Stimulated activated naive B cell treated with anti-CD40 and anti-IgM and Interleukin-4, amounts not matched to agents 10 μg/mL and 1 μg/mL and 100 μg/mL, for 72 hours (primary cell): ENCODE results near the gene PI4KA.
"Not testable (repeated sequence)": the region's sequence is repeated elsewhere in the genome, so short reads cannot be mapped to it uniquely, and the experiment has no call there.

ENCODE experiments used
- ATAC-seq, 2 donors: fragments of 150-1000 bp; cut with Tn5 transposase; replicated peaks; 2 replicates each; pipeline ENCODE4 v1.10.0; 2021; ENCODE audit warnings: moderate library complexity in 1 of 2
- DNase-seq: peaks from one replicate; pipeline ENCODE4 v3.0.0; 2021
- H3K27ac Mint-ChIP-seq: one replicate; pipeline ENCODE4 v1.8.0; 2022; ENCODE audit warnings: mild to moderate bottlenecking, mixed read lengths
- H3K27me3 Mint-ChIP-seq, 2 donors: one replicate each; pipeline ENCODE4 v1.8.0; 2022; ENCODE audit warnings: mixed read lengths in 2 of 2
- H3K36me3 Mint-ChIP-seq, 2 donors: one replicate each; pipeline ENCODE4 v1.8.0; 2022; ENCODE audit warnings: mixed read lengths in 2 of 2, mild to moderate bottlenecking in 1 of 2
- H3K4me1 Mint-ChIP-seq, 2 donors: one replicate each; pipeline ENCODE4 v1.8.0; 2022; ENCODE audit warnings: mixed read lengths in 2 of 2, mild to moderate bottlenecking in 1 of 2
- H3K4me3 Mint-ChIP-seq, 2 donors: one replicate each; pipeline ENCODE4 v1.8.0; 2022; ENCODE audit warnings: mild to moderate bottlenecking in 2 of 2, mixed read lengths in 2 of 2, moderate library complexity in 1 of 2
- H3K9me3 Mint-ChIP-seq, 2 donors: one replicate each; pipeline ENCODE4 v1.8.0; 2022; ENCODE audit warnings: mixed read lengths in 2 of 2, mild to moderate bottlenecking in 1 of 2

The PI4KA gene

GRCh38 chr22:20748082-20748481 is 110.5 kb downstream of the PI4KA start:
- peaks cover 47 to 59% of the 10 kb centered on the region in 2 donors for H3K36me3 Mint-ChIP-seq
- H3K4me3 Mint-ChIP-seq: peak overlapping the region; percentile 17
- DNase-seq (no peak), ATAC-seq (no peak)
- H3K27ac Mint-ChIP-seq: peak overlapping the region; percentile 97
- peaks cover 49 to 71% of the 10 kb centered on the region in 2 donors for H3K4me1 Mint-ChIP-seq
- no peaks in the 10 kb centered on the region for H3K27me3 Mint-ChIP-seq
- H3K9me3 Mint-ChIP-seq: no peaks in the 10 kb centered on the region

- Mint-ChIP-seq H3K4me1 (peaks cover 49 to 71% of the 10 kb centered on the region in 2 donors), H3K9me3 (no peaks in the 10 kb centered on the region), H3K27ac (no peak overlapping the region), H3K27me3 (no peaks in the 10 kb centered on the region), H3K4me3 (no peak overlapping the region), H3K36me3 (peaks cover 47 to 61% of the 10 kb centered on the region in 2 donors)
- DNase-seq (no peak), ATAC-seq (no peak)
Measured at GRCh38 chr22:20747223-20747622, 111.4 kb downstream of the PI4KA start.

- peaks cover 49 to 70% of the 10 kb centered on the region in 2 donors for H3K4me1 Mint-ChIP-seq
- DNase-seq (no peak), ATAC-seq (no peak)
- no peak overlapping the region for H3K4me3 Mint-ChIP-seq
- peaks cover 50 to 64% of the 10 kb centered on the region in 2 donors for H3K36me3 Mint-ChIP-seq
- no peaks in the 10 kb centered on the region for H3K27me3 Mint-ChIP-seq
- H3K27ac Mint-ChIP-seq: no peak overlapping the region
- no peaks in the 10 kb centered on the region for H3K9me3 Mint-ChIP-seq
Measured at GRCh38 chr22:20746431-20747189, 112.0 kb downstream of the PI4KA start.

- Mint-ChIP-seq H3K27ac (peak overlapping the region; percentile 33), H3K9me3 (peaks cover 0 to 2% of the 10 kb centered on the region in 2 donors), H3K27me3 (no peaks in the 10 kb centered on the region), H3K4me1 (peaks cover 36 to 55% of the 10 kb centered on the region in 2 donors), H3K4me3 (no peak overlapping the region), H3K36me3 (peaks cover 43 to 65% of the 10 kb centered on the region in 2 donors)
- DNase-seq: peak; percentile 15
- ATAC-seq: peak; percentile 38 to 45
Measured at GRCh38 chr22:20745119-20745518, 113.5 kb downstream of the PI4KA start.

- H3K36me3 Mint-ChIP-seq: peaks cover 39 to 62% of the 10 kb centered on the region in 2 donors
- no peak overlapping the region for H3K27ac Mint-ChIP-seq
- no peak overlapping the region for H3K4me3 Mint-ChIP-seq
- no peaks in the 10 kb centered on the region for H3K27me3 Mint-ChIP-seq
- DNase-seq (no peak), ATAC-seq (no peak)
- H3K9me3 Mint-ChIP-seq: peaks cover 0 to 2% of the 10 kb centered on the region in 2 donors
- H3K4me1 Mint-ChIP-seq: peaks cover 30 to 49% of the 10 kb centered on the region in 2 donors
Measured at GRCh38 chr22:20744456-20744855, 114.2 kb downstream of the PI4KA start.

- no peak overlapping the region for H3K4me3 Mint-ChIP-seq
- no peak for ATAC-seq
- peaks cover 18 to 43% of the 10 kb centered on the region in 2 donors for H3K4me1 Mint-ChIP-seq
- no peak overlapping the region for H3K27ac Mint-ChIP-seq
- H3K27me3 Mint-ChIP-seq: no peaks in the 10 kb centered on the region
- peaks cover 46 to 73% of the 10 kb centered on the region in 2 donors for H3K36me3 Mint-ChIP-seq
- DNase-seq: no peak
- H3K9me3 Mint-ChIP-seq: peaks cover 0 to 2% of the 10 kb centered on the region in 2 donors
Measured at GRCh38 chr22:20742764-20743163, 115.8 kb downstream of the PI4KA start.

- H3K9me3 Mint-ChIP-seq: peaks cover 0 to 2% of the 10 kb centered on the region in 2 donors
- no peaks in the 10 kb centered on the region for H3K27me3 Mint-ChIP-seq
- ATAC-seq: peak in 1 of 2 donors; percentile 36
- no peak overlapping the region for H3K4me3 Mint-ChIP-seq
- no peak for DNase-seq
- peaks cover 39 to 65% of the 10 kb centered on the region in 2 donors for H3K36me3 Mint-ChIP-seq
- peaks cover 16 to 34% of the 10 kb centered on the region in 2 donors for H3K4me1 Mint-ChIP-seq
- no peak overlapping the region for H3K27ac Mint-ChIP-seq
Measured at GRCh38 chr22:20741634-20742581, 116.7 kb downstream of the PI4KA start.

- Mint-ChIP-seq H3K4me3 (no peak overlapping the region), H3K4me1 (peaks cover 10 to 28% of the 10 kb centered on the region in 2 donors), H3K36me3 (peaks cover 39 to 64% of the 10 kb centered on the region in 2 donors), H3K27me3 (no peaks in the 10 kb centered on the region), H3K9me3 (peaks cover 0 to 2% of the 10 kb centered on the region in 2 donors), H3K27ac (no peak overlapping the region)
- no peak for DNase-seq
- no peak for ATAC-seq
Measured at GRCh38 chr22:20741008-20741633, 117.5 kb downstream of the PI4KA start.

GRCh38 chr22:20740222-20740951 is 118.2 kb downstream of the PI4KA start:
- H3K4me1 Mint-ChIP-seq: peaks cover 9 to 24% of the 10 kb centered on the region in 2 donors
- no peak for ATAC-seq
- DNase-seq: no peak
- H3K27ac Mint-ChIP-seq: no peak overlapping the region
- no peaks in the 10 kb centered on the region for H3K27me3 Mint-ChIP-seq
- peaks cover 0 to 2% of the 10 kb centered on the region in 2 donors for H3K9me3 Mint-ChIP-seq
- no peak overlapping the region for H3K4me3 Mint-ChIP-seq
- peaks cover 43 to 64% of the 10 kb centered on the region in 2 donors for H3K36me3 Mint-ChIP-seq

- ATAC-seq: no peak
- Mint-ChIP-seq H3K27me3 (no peaks in the 10 kb centered on the region), H3K27ac (peak overlapping the region; percentile 70), H3K9me3 (peaks cover 0 to 2% of the 10 kb centered on the region in 2 donors), H3K4me3 (peak overlapping the region in 1 of 2 donors; percentile 20), H3K4me1 (peaks cover 3 to 11% of the 10 kb centered on the region in 2 donors), H3K36me3 (peaks cover 37 to 52% of the 10 kb centered on the region in 2 donors)
- no peak for DNase-seq
Measured at GRCh38 chr22:20738394-20739089, 120.1 kb downstream of the PI4KA start.

GRCh38 chr22:20736891-20737290 is 121.7 kb downstream of the PI4KA start:
- peaks cover 34 to 48% of the 10 kb centered on the region in 2 donors for H3K36me3 Mint-ChIP-seq
- H3K4me1 Mint-ChIP-seq: peaks cover 3 to 11% of the 10 kb centered on the region in 2 donors
- H3K9me3 Mint-ChIP-seq, ATAC-seq, DNase-seq, H3K27me3 Mint-ChIP-seq, H3K4me3 Mint-ChIP-seq: not testable (repeated sequence)
- peak overlapping the region; percentile 22 for H3K27ac Mint-ChIP-seq

- H3K4me3 Mint-ChIP-seq, H3K9me3 Mint-ChIP-seq, H3K27ac Mint-ChIP-seq, DNase-seq, ATAC-seq, H3K27me3 Mint-ChIP-seq: not testable (repeated sequence)
- peaks cover 31 to 38% of the 10 kb centered on the region in 2 donors for H3K36me3 Mint-ChIP-seq
- H3K4me1 Mint-ChIP-seq: peaks cover 3 to 11% of the 10 kb centered on the region in 2 donors
Measured at GRCh38 chr22:20735356-20736162, 123.1 kb downstream of the PI4KA start.
